PFSK-1 (cell line): ENCODE measurements around the gene CDYL.

Experiments used
- FOXP2 ChIP-seq: optimal IDR thresholded peaks from 2 replicates; pipeline ENCODE3; 2011; ENCODE audit warnings: borderline replicate concordance, control low read depth, inconsistent platforms; ENCODE audit not compliant: insufficient read depth; ENCODE audit errors: extremely low read length, extremely low read depth
- POLR2AphosphoS5 ChIP-seq: IDR thresholded peaks from 2 replicates; pipeline ENCODE4 v1.6.1; 2012; ENCODE audit warnings: low read depth, mild to moderate bottlenecking, control low read depth, low read length, moderate library complexity
- REST ChIP-seq, 2 experiments: IDR thresholded peaks; 2 replicates each; pipeline versions ENCODE4 v1.6.1 to v1.8.0; 2011 to 2012; ENCODE audit warnings: low read depth in 2 of 2, low read length in 2 of 2, control low read depth in 1 of 2, inconsistent platforms in 1 of 2, mild to moderate bottlenecking in 1 of 2, moderate library complexity in 1 of 2; ENCODE audit not compliant: insufficient read depth in 1 of 2
- SIN3A ChIP-seq: IDR thresholded peaks from 2 replicates; pipeline ENCODE4 v1.6.1; 2012; ENCODE audit warnings: mild to moderate bottlenecking, low read length, moderate library complexity, borderline replicate concordance; ENCODE audit not compliant: insufficient read depth
- TAF1 ChIP-seq: IDR thresholded peaks from 2 replicates; pipeline ENCODE4 v1.6.1; 2012; ENCODE audit warnings: low read length, control low read depth, borderline replicate concordance; ENCODE audit not compliant: insufficient read depth

The CDYL gene

GRCh38 chr6:4908062-4908461 lies 131.9 kb downstream of the CDYL start:
- TF ChIP-seq POLR2AphosphoS5 (no peak), FOXP2 (no peak), REST (IDR thresholded peaks at IDR 0.05; ENCODE audit: insufficient read depth in 1 of 2, low read depth in 2 of 2, low read length in 2 of 2) (no peak), SIN3A (no peak), TAF1 (no peak)

GRCh38 chr6:4909063-4909706 lies 133.0 kb downstream of the CDYL start:
- TF ChIP-seq SIN3A = no peak
- no peak for TF ChIP-seq REST (IDR thresholded peaks at IDR 0.05; ENCODE audit: insufficient read depth in 1 of 2, low read depth in 2 of 2, low read length in 2 of 2)
- TF ChIP-seq POLR2AphosphoS5 = no peak
- TF ChIP-seq FOXP2 = no peak
- no peak for TF ChIP-seq TAF1

- TF ChIP-seq POLR2AphosphoS5 = no peak
- no peak for TF ChIP-seq REST (IDR thresholded peaks at IDR 0.05; ENCODE audit: insufficient read depth in 1 of 2, low read depth in 2 of 2, low read length in 2 of 2)
- TF ChIP-seq SIN3A = no peak
- no peak for TF ChIP-seq FOXP2
- no peak for TF ChIP-seq TAF1
Observed at GRCh38 chr6:4910037-4910760, 134.0 kb downstream of the CDYL start.

GRCh38 chr6:4912559-4912958 lies 136.4 kb downstream of the CDYL start:
- TF ChIP-seq REST (IDR thresholded peaks at IDR 0.05; ENCODE audit: insufficient read depth in 1 of 2, low read depth in 2 of 2, low read length in 2 of 2) (no peak), FOXP2 (no peak), SIN3A (no peak), TAF1 (no peak), POLR2AphosphoS5 (no peak)
